Caco-2 (cell line): Measurements from ENCODE around the gene AKAP6. TPM values are rescaled to one million over a fixed set of nuclear protein-coding genes. Genes with fewer than 3 reads are reported as not detected.

Source experiments
- BruUV-seq: library from RNA; stranded (reverse); fragments of 400-500 nt; replicated peaks from 2 replicates; lab custom pipeline; 2021; lab: Mats Ljungman, UMichigan
- CTCF ChIA-PET: fragments of 300-600 bp; sonication (Branson Sonifier 250); formaldehyde crosslinking; loops from one replicate; lab custom pipeline; 2022; ENCODE audit warnings: antibody characterized with exemption; lab: Charles Lee
- POLR2A ChIA-PET: fragments of 300-600 bp; sonication (Branson Sonifier 250); formaldehyde crosslinking; loops from one replicate; lab custom pipeline; 2022; ENCODE audit warnings: antibody characterized with exemption; lab: Charles Lee
- DNase-seq, 2 experiments: peaks; one replicate each; pipeline versions ENCODE4 v3.0.0 to v3.0.0-alpha.2; 2020 to 2022
- H3K27me3 ChIP-seq: replicated peaks from 2 replicates; pipeline ENCODE4 v1.6.0; 2011; ENCODE audit warnings: low read length; ENCODE audit not compliant: control insufficient read depth, insufficient read depth
- H3K36me3 ChIP-seq: 2 replicates; pipeline ENCODE4 v1.5.1; 2011; ENCODE audit warnings: low read length; ENCODE audit not compliant: control insufficient read depth, insufficient read depth
- H3K4me1 ChIP-seq: fragments of 250-450 bp; sonication (Bioruptor Pico); 2 replicates; pipeline ENCODE4 v1.5.1; 2020; ENCODE audit warnings: mild to moderate bottlenecking
- H3K4me3 ChIP-seq: 2 replicates; pipeline ENCODE4 v1.5.1; 2011; ENCODE audit warnings: low read depth, mild to moderate bottlenecking, control low read depth, low read length
- H3K9me3 ChIP-seq: fragments of 250-450 bp; sonication (Bioruptor Pico); 2 replicates; pipeline ENCODE4 v1.5.1; 2020; ENCODE audit warnings: mild to moderate bottlenecking, moderate library complexity
- H3K27ac Mint-ChIP-seq: one replicate; pipeline ENCODE4 v1.8.0; 2022; ENCODE audit warnings: mixed read lengths; ENCODE audit not compliant: unreplicated experiment
- H3K27me3 Mint-ChIP-seq: one replicate; pipeline ENCODE4 v1.8.0; 2022; ENCODE audit warnings: mixed read lengths; ENCODE audit not compliant: insufficient read depth, unreplicated experiment
- H3K36me3 Mint-ChIP-seq: one replicate; pipeline ENCODE4 v1.8.0; 2022; ENCODE audit warnings: mild to moderate bottlenecking, mixed read lengths; ENCODE audit not compliant: insufficient read depth, unreplicated experiment
- H3K4me1 Mint-ChIP-seq: one replicate; pipeline ENCODE4 v1.8.0; 2022; ENCODE audit warnings: low read depth, mixed read lengths; ENCODE audit not compliant: unreplicated experiment
- H3K4me3 Mint-ChIP-seq: one replicate; pipeline ENCODE4 v1.8.0; 2022; ENCODE audit warnings: mild to moderate bottlenecking, moderate library complexity, mixed read lengths; ENCODE audit not compliant: unreplicated experiment
- H3K9me3 Mint-ChIP-seq: one replicate; pipeline ENCODE4 v1.8.0; 2022; ENCODE audit warnings: mixed read lengths; ENCODE audit not compliant: unreplicated experiment
- intact Hi-C: fragments of 100-400 bp; cut with micrococcal nuclease; formaldehyde crosslinking; loops from one replicate; pipeline ENCODE4 v1.10.0; 2022; ENCODE audit not compliant: unreplicated experiment
- total RNA-seq: library from RNA; stranded (reverse); gene quantifications from 2 replicates; pipeline ENCODE4 v1.2.3, GENCODE V29; 2022
- TF ChIP-seq, protein P1 (sequence below), 2 experiments: fragments of 200-600 bp in 1 of 2; IDR thresholded peaks; 1 replicate in 1 of 2; 2 replicates in 1 of 2; pipeline versions ENCODE4 v1.5.1 to v1.8.0; 2011 to 2022; ENCODE audit warnings: antibody characterized with exemption in 1 of 2, control low read depth in 1 of 2, inconsistent platforms in 1 of 2, low read depth in 1 of 2, low read length in 1 of 2, mild to moderate bottlenecking in 1 of 2, moderate library complexity in 1 of 2; ENCODE audit not compliant: insufficient read depth in 1 of 2, severe bottlenecking in 1 of 2, unreplicated experiment in 1 of 2

The AKAP6 gene
- total RNA-seq, 1 experiment from 2014 or later: 3.0 TPM

DNA sequence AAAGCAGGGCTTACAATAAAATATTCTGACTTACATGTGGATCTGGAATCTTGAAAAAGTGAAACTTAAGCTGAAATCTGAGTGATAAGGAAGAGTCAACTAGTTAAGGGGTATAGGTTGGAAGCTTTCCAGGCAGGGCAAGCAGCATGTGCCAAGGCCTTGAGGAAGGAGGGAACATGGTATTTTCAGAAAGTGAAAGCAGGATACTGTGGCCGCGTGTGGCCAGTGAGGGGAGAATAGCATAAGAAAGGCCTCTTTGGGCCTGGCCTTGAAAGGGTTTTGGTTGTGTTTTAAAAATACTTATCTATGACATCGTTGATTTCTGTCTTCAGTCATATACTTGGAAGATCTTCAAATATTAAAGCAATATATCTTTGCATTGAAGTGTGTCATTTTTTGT lies 213.4 kb downstream of the AKAP6 start:
- no peak overlapping the region for H3K27ac Mint-ChIP-seq
- TF ChIP-seq, protein P1, sequence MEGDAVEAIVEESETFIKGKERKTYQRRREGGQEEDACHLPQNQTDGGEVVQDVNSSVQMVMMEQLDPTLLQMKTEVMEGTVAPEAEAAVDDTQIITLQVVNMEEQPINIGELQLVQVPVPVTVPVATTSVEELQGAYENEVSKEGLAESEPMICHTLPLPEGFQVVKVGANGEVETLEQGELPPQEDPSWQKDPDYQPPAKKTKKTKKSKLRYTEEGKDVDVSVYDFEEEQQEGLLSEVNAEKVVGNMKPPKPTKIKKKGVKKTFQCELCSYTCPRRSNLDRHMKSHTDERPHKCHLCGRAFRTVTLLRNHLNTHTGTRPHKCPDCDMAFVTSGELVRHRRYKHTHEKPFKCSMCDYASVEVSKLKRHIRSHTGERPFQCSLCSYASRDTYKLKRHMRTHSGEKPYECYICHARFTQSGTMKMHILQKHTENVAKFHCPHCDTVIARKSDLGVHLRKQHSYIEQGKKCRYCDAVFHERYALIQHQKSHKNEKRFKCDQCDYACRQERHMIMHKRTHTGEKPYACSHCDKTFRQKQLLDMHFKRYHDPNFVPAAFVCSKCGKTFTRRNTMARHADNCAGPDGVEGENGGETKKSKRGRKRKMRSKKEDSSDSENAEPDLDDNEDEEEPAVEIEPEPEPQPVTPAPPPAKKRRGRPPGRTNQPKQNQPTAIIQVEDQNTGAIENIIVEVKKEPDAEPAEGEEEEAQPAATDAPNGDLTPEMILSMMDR (IDR thresholded peaks at IDR 0.05; ENCODE audit: insufficient read depth in 1 of 2, low read depth in 1 of 2, low read length in 1 of 2, severe bottlenecking in 1 of 2, unreplicated experiment in 1 of 2): no peak
- intact Hi-C loops: no loop called here
- no peaks in the 10 kb centered on the region for H3K9me3 Mint-ChIP-seq
- CTCF ChIA-PET: no interaction called here
- no peak for DNase-seq
- H3K4me3 ChIP-seq: no peak overlapping the region
- H3K4me1 Mint-ChIP-seq: peaks cover 13% of the 10 kb centered on the region
- no peaks in the 10 kb centered on the region for H3K36me3 Mint-ChIP-seq
- POLR2A ChIA-PET: no interaction called here
- no peaks in the 10 kb centered on the region for H3K27me3 ChIP-seq
- no peaks in the 10 kb centered on the region for H3K36me3 ChIP-seq
- H3K4me1 ChIP-seq: peaks cover 40% of the 10 kb centered on the region
- BruUV-seq: no TSS peak
- no peak overlapping the region for H3K4me3 Mint-ChIP-seq
- no peaks in the 10 kb centered on the region for H3K27me3 Mint-ChIP-seq
- no peaks in the 10 kb centered on the region for H3K9me3 ChIP-seq

DNA sequence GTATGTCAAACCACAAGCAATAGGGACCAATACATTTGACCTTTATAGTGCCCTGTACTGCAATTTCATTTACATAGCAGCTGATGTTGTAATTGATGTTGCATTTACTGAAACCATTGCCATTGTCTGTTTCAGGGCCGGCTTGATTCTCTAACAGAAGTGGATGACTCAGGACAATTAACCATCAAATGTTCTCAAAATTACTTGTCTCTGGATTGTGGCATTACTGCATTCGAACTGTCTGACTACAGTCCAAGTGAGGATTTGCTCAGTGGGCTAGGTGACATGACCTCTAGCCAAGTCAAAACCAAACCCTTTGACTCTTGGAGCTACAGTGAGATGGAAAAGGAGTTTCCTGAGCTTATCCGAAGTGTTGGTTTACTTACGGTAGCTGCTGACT lies 216.0 kb downstream of the AKAP6 start:
- Mint-ChIP-seq H3K36me3 (no peaks in the 10 kb centered on the region), H3K4me3 (no peak overlapping the region), H3K4me1 (peaks cover 13% of the 10 kb centered on the region), H3K9me3 (no peaks in the 10 kb centered on the region), H3K27me3 (no peaks in the 10 kb centered on the region), H3K27ac (no peak overlapping the region)
- no peaks in the 10 kb centered on the region for H3K36me3 ChIP-seq
- intact Hi-C loops: no loop called here
- ChIA-PET CTCF (no interaction called here), POLR2A (no interaction called here)
- H3K4me3 ChIP-seq: no peak overlapping the region
- TF ChIP-seq, protein P1 (IDR thresholded peaks at IDR 0.05; ENCODE audit: insufficient read depth in 1 of 2, low read depth in 1 of 2, low read length in 1 of 2, severe bottlenecking in 1 of 2, unreplicated experiment in 1 of 2): no peak
- no peaks in the 10 kb centered on the region for H3K27me3 ChIP-seq
- no TSS peak for BruUV-seq
- H3K4me1 ChIP-seq: peaks cover 40% of the 10 kb centered on the region
- no peaks in the 10 kb centered on the region for H3K9me3 ChIP-seq
- no peak for DNase-seq

DNA sequence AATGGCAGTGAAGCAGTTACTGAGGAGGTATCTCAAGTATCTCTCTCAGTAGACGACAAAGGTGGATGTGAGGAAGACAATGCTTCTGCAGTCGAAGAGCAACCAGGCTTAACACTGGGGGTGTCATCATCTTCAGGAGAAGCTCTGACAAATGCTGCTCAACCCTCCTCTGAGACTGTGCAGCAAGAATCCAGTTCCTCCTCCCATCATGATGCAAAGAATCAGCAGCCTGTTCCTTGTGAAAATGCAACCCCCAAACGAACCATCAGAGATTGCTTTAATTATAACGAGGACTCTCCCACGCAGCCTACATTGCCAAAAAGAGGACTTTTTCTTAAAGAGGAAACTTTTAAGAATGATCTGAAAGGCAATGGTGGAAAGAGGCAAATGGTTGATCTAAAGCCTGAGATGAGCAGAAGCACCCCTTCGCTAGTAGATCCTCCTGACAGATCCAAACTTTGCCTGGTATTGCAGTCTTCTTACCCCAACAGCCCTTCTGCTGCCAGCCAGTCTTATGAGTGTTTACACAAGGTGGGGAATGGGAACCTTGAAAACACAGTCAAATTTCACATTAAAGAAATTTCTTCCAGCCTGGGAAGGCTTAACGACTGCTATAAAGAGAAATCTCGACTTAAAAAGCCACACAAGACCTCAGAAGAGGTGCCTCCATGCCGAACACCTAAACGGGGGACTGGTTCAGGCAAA lies 216.6 kb downstream of the AKAP6 start:
- no peak overlapping the region for H3K27ac Mint-ChIP-seq
- no peak overlapping the region for H3K4me3 Mint-ChIP-seq
- DNase-seq: no peak
- H3K4me1 Mint-ChIP-seq: peaks cover 13% of the 10 kb centered on the region
- Histone ChIP-seq H3K27me3 (no peaks in the 10 kb centered on the region), H3K4me1 (peaks cover 40% of the 10 kb centered on the region), H3K36me3 (no peaks in the 10 kb centered on the region), H3K4me3 (no peak overlapping the region), H3K9me3 (no peaks in the 10 kb centered on the region)
- no peaks in the 10 kb centered on the region for H3K36me3 Mint-ChIP-seq
- TF ChIP-seq, protein P1 (IDR thresholded peaks at IDR 0.05; ENCODE audit: insufficient read depth in 1 of 2, low read depth in 1 of 2, low read length in 1 of 2, severe bottlenecking in 1 of 2, unreplicated experiment in 1 of 2): no peak
- no peaks in the 10 kb centered on the region for H3K9me3 Mint-ChIP-seq
- H3K27me3 Mint-ChIP-seq: no peaks in the 10 kb centered on the region
- BruUV-seq: no TSS peak
- intact Hi-C loops: no loop called here
- ChIA-PET CTCF (no interaction called here), POLR2A (no interaction called here)
